ENCODE data around the gene SAMMSON. TPM values are rescaled to one million over a fixed set of nuclear protein-coding genes. Genes with fewer than 3 reads are reported as not detected.

SAMMSON gene
- total and polyA plus RNA-seq, 2 donors, result 0.21 to 0.75 TPM

GRCh38 chr3:70119879-70120278 is 120.3 kb downstream of the SAMMSON start:
- no peaks in the 10 kb centered on the region for H3K36me3 ChIP-seq (ENCODE audit: insufficient read depth)
- no peak overlapping the region for H3K27ac ChIP-seq (ENCODE audit: low read depth)
- no peaks in the 10 kb centered on the region for H3K4me1 ChIP-seq (ENCODE audit: insufficient read depth)
- no peak for DNase-seq (ENCODE audit: extremely low spot score)
- WGBS, result 82% methylated on average over 2 of the region's 2 CpGs
- no peak overlapping the region for H3K4me3 ChIP-seq (ENCODE audit: low read depth, low read length)
